Ovary (tissue), 9 donors: Measurements from ENCODE around the gene KCNJ12. TPM values are rescaled to one million over a fixed set of nuclear protein-coding genes. Genes with fewer than 3 reads are reported as not detected.

Experiments
- DNase-seq, 5 donors: peaks; one replicate each; pipeline ENCODE4 v3.0.0-alpha.2; 2019 to 2020
- H3K27ac ChIP-seq, 2 donors: fragments of 200-600 bp; one replicate each; pipeline versions ENCODE4 v1.5.1 to v1.8.0; 2019 to 2022
- H3K27me3 ChIP-seq: fragments of 200-600 bp; one replicate; pipeline ENCODE4 v1.8.0; 2022
- H3K36me3 ChIP-seq: fragments of 200-600 bp; sonication (generic); one replicate; pipeline ENCODE4 v1.5.1; 2019
- H3K4me1 ChIP-seq: one replicate; pipeline ENCODE4 v1.8.1; 2013; ENCODE audit warnings: mild to moderate bottlenecking, moderate library complexity; ENCODE audit not compliant: insufficient read depth
- H3K4me3 ChIP-seq: fragments of 200-600 bp; sonication (generic); one replicate; pipeline ENCODE4 v1.5.1; 2017
- H3K9me3 ChIP-seq, 2 donors: fragments of 200-600 bp in 1 of 2; sonication (generic) in 1 of 2; one replicate each; pipeline versions ENCODE4 v1.5.1 to v1.8.1; 2013 to 2019; ENCODE audit warnings: mild to moderate bottlenecking in 1 of 2, moderate library complexity in 1 of 2
- EP300 ChIP-seq: sonication (generic); formaldehyde crosslinking; IDR thresholded peaks from one replicate; pipeline ENCODE4 v1.6.1; 2017; ENCODE audit warnings: antibody characterized with exemption
- POLR2A ChIP-seq: fragments of 450-650 bp; IDR thresholded peaks from one replicate; pipeline ENCODE4 v1.6.1; 2017; ENCODE audit warnings: antibody characterized with exemption, mild to moderate bottlenecking, moderate library complexity
- WGBS, 3 donors: extraction: QIAGEN DNeasy Blood & Tissue Kit in 1 of 3; methylation state at CpG; one replicate each; pipeline versions ENCODE4 v1.1.5 to v1.1.7; 2013 to 2017; 5-methylcytosine and 5-hydroxymethylcytosine counted together
- intact Hi-C, 4 donors: fragments of 100-400 bp; cut with DNase I; formaldehyde crosslinking; loops; one replicate each; pipeline versions ENCODE4 v1.11.0 to v1.15.1; 2022 to 2023
- polyA plus RNA-seq, 2 donors: library from polyadenylated mRNA; stranded (reverse); fragments of 200-250 nt in 1 of 2; fragments of 350-450 nt in 1 of 2; fragmentation: Illumina TruSeq in 1 of 2; extraction: RNeasy Lipid Tissue Mini Kit (QIAGEN cat#74804) in 1 of 2; gene quantifications; one replicate each; pipeline ENCODE4 v1.2.3, GENCODE V29; 2013 to 2014
- total RNA-seq, 7 donors: library from RNA; depleted of rRNA in 2 of 7; stranded (reverse); fragments of >200 nt in 2 of 7; fragmentation: NEBNext Ultra II Directional in 3 of 7; extraction: Animal tissue kit (Norgen Biotek cat#: 25700) in 3 of 7; gene quantifications; one replicate each; pipeline versions ENCODE4 v1.1.0 to v1.2.4, GENCODE V29; 2016 to 2023
- TF ChIP-seq, protein P1 (sequence below), 3 donors: fragments of 450-650 bp in 2 of 3; fragments of 200-600 bp in 1 of 3; IDR thresholded peaks; one replicate each; pipeline versions ENCODE4 v1.5.1 to v1.8.0; 2016 to 2022; ENCODE audit warnings: antibody characterized with exemption in 3 of 3, mild to moderate bottlenecking in 1 of 3
- donor health status: DM: no; HTN: no; CAD: no; lungs with moderate emphysema.
- donor health status: DM: no; HTN: no; CAD: no.
- donor health status: Bipolar disorder and iron deficiency.
- donor health status: DM: yes; HTN: yes; CAD: no.
- donor health status: DM: no; HTN: no; CAD: no.
- donor health status: DM: yes; HTN: yes; CAD: no.

The KCNJ12 gene
- total and polyA plus RNA-seq, 9 donors, result 0.12 to 1.9 (median 0.46) TPM

DNA sequence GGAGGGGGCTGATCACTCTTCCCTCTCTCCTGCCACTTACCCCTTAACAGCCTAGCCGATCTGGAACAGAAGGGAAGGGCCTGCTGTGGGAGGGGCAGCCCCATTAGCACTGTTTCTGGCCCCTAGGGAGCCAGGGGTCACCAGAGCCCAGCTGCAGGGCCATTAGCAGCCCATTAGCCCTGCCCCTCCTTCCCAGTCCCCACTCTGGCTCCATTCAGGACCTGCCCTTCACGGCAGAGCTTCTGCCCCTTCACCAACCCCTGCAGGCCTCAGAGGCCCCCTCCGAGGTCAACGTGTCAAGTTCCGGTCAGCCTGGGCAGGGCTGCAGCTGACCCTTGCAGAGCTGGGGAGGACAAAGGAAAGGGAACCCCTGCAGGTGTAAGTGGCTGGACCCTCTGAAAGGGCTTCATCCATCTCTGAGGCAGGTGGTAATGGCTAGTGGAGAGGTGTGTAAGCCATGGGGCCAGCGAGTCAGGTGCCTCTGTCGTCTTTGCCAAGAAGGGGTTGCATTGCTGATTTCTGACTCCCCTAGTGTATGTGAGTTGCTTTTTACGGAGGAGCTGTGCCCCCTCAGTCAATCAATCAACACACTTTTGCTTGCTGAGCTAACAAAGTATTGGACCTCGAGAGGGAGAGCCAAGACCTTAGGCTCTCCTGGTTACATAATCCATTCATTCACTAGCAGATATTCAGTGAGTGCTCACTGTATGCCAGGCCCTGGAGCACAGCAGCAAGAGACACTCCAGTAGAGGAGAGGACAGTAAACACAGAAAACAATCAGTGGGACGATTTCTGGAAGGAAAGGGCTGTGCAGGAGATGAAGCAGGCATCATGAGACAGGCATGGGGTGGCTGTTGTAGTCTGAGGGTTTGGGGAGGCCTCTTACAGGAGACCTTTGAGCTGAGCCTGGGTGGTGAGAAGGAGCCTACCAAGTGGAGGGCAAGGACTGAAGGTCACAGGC is 18.2 kb upstream of the KCNJ12 start:
- H3K36me3 ChIP-seq, result no peaks in the 10 kb centered on the region
- TF ChIP-seq EP300 (no peak), POLR2A (no peak)
- TF ChIP-seq, protein P1, sequence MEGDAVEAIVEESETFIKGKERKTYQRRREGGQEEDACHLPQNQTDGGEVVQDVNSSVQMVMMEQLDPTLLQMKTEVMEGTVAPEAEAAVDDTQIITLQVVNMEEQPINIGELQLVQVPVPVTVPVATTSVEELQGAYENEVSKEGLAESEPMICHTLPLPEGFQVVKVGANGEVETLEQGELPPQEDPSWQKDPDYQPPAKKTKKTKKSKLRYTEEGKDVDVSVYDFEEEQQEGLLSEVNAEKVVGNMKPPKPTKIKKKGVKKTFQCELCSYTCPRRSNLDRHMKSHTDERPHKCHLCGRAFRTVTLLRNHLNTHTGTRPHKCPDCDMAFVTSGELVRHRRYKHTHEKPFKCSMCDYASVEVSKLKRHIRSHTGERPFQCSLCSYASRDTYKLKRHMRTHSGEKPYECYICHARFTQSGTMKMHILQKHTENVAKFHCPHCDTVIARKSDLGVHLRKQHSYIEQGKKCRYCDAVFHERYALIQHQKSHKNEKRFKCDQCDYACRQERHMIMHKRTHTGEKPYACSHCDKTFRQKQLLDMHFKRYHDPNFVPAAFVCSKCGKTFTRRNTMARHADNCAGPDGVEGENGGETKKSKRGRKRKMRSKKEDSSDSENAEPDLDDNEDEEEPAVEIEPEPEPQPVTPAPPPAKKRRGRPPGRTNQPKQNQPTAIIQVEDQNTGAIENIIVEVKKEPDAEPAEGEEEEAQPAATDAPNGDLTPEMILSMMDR (IDR thresholded peaks at IDR 0.05), result no peak
- DNase-seq, result no peak
- H3K4me3 ChIP-seq, result no peak overlapping the region
- no peak overlapping the region for H3K27ac ChIP-seq
- H3K27me3 ChIP-seq, result no peaks in the 10 kb centered on the region
- H3K4me1 ChIP-seq, result no peaks in the 10 kb centered on the region
- H3K9me3 ChIP-seq, result no peaks in the 10 kb centered on the region
- intact Hi-C loops, result no loop called here
- 59 to 63% (median 61%) methylated on average over 10 of the region's 10 CpGs for WGBS, 3 donors

DNA sequence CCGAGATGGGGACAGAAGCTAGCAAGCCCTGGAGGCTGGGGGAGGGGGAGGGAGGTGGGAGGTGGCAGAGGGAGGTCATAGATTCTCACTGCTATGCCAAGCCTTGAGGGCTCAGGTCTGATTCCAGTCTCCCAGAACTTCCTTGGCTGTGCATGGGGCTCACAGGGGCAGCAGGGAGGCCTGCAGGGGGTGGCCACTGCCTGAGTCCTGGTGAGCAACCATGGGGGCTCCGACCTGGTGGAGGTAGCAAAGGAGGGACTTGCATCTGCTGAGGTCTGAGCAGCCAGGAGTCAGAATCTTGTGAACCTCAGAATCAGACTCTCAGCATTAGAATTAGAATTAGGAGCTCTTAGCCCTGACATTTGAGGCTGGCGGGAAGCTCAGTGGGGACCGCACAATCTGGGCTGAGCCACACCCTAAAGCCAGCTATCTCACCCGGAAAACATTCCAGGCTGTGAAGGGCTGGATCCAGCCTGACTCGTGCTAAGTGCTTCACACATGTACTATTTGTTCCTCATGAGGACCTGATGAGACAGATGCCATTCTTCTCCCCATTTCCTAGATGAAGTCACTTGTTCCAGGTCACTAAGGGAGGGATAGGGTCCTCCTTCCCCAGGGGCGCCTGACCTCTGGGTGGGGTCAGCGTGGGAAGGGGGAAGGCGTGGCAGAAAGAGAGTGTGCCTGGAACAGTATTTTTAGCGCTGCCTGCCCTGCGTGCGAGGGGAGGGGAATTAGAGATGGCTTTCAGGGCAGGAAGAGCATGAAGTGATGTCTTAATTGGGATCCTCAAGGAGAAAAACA is 17.3 kb upstream of the KCNJ12 start:
- 59 to 64% (median 60%) methylated on average over 12 of the region's 12 CpGs for WGBS, 3 donors
- no peak for DNase-seq
- H3K4me3 ChIP-seq, result no peak overlapping the region
- H3K9me3 ChIP-seq, result no peaks in the 10 kb centered on the region
- H3K27me3 ChIP-seq, result no peaks in the 10 kb centered on the region
- no peak overlapping the region for H3K27ac ChIP-seq
- H3K36me3 ChIP-seq, result no peaks in the 10 kb centered on the region
- TF ChIP-seq EP300, result no peak
- no peak for TF ChIP-seq POLR2A
- TF ChIP-seq, protein P1 (IDR thresholded peaks at IDR 0.05), result no peak
- no peaks in the 10 kb centered on the region for H3K4me1 ChIP-seq
- intact Hi-C loops, result no loop called here

DNA sequence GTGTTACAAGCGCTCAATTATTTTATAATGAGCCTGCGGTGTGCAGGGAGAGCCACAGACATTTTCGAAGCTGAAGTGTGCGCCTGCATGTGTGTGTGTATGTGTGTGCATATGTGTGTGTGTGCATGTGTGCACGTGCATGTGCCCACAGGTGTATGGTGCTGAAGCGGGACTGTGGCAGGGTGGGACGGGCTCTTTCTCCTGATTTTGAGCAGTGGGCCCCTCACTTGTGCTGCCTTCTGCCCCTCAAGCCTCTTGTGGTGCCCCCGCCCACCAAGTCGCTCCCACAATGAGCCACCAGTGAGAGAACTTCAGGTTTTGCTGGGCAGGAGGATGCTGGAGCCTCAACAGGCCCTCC is 16.7 kb upstream of the KCNJ12 start:
- Histone ChIP-seq H3K9me3 (no peaks in the 10 kb centered on the region), H3K27ac (no peak overlapping the region), H3K4me1 (no peaks in the 10 kb centered on the region), H3K4me3 (no peak overlapping the region), H3K36me3 (no peaks in the 10 kb centered on the region), H3K27me3 (no peaks in the 10 kb centered on the region)
- 84 to 91% (median 86%) methylated on average over 9 of the region's 9 CpGs for WGBS, 3 donors
- DNase-seq, result no peak
- intact Hi-C loops, result no loop called here
- TF ChIP-seq, protein P1 (IDR thresholded peaks at IDR 0.05), result no peak
- TF ChIP-seq POLR2A (no peak), EP300 (no peak)

DNA sequence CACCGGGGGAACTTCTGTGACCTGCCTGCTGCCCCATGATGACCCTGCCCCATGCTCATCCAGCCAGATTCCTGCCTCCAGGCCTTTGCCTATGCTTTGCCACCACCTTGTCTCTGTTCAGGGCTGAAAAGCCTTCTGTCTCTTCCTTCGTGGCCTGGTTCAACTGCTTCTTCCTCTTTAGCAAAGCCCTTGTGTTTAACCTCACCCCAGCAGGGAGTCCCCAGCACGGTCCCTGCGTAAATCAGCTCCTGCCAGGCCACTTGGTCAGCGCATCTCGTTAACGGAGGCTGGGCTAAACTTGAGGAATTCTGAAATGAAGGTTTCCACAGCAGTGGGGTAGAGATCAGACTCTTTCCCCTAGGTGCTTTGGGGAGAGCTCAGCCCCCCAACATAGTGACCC is 16.1 kb upstream of the KCNJ12 start:
- Histone ChIP-seq H3K4me3 (no peak overlapping the region), H3K4me1 (no peaks in the 10 kb centered on the region), H3K9me3 (no peaks in the 10 kb centered on the region), H3K27ac (no peak overlapping the region), H3K36me3 (no peaks in the 10 kb centered on the region), H3K27me3 (no peaks in the 10 kb centered on the region)
- no peak for DNase-seq
- WGBS, 3 donors, result 63 to 74% (median 69%) methylated on average over 7 of the region's 7 CpGs
- intact Hi-C loops, result no loop called here
- TF ChIP-seq, protein P1 (IDR thresholded peaks at IDR 0.05), result no peak
- TF ChIP-seq EP300, result no peak
- no peak for TF ChIP-seq POLR2A
